ENCODE measurements around the gene COMMD7.
A peak's percentile ranks its signal among the peaks of the same experiment; 100 is the strongest.
"Not testable (repeated sequence)": the region's sequence is repeated elsewhere in the genome, so short reads cannot be mapped to it uniquely, and the experiment has no call there.

COMMD7 gene

DNA sequence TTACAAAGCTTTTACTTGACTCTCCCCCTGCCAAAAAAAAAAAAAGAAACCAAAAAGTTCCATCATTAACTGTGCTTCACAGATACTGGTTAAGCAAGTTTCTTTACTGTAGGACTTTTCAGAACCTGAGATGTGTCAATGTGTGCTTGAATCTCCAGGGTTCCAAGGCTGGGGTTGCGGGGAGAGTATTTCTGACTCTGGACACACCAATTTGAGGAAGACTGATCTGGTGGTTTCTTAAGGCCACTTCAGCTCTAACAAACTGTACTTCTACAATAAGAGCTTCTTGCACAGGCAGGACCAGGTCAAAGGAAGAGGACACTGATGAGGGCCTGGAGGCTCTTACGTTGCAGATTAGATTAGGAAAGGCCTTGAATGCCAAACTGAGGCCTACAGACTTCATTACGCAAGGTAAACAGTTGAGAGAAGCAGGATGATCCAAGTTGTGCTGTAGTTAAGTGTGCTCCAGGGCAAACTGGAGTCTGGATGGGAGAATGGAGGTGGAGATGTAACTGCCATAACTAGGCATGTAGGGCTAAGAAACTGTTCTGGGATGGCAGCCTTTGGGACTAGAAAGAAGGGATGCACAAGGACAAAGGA, 24.4 kb downstream of the COMMD7 start:
- no peak overlapping the region for H3K4me3 Mint-ChIP-seq

GRCh38 chr20:32711346-32711745, 31.9 kb downstream of the COMMD7 start:
- Mint-ChIP-seq H3K9me3 (no peaks in the 10 kb centered on the region), H3K4me1 (peaks cover 31% of the 10 kb centered on the region), H3K27ac (no peak overlapping the region), H3K36me3 (ENCODE audit: low read depth) (peaks cover 19% of the 10 kb centered on the region), H3K27me3 (ENCODE audit: low read depth, poor library complexity) (peaks cover 6% of the 10 kb centered on the region), H3K4me3 (no peak overlapping the region)
- DNase-seq: no peak
- no peak for TF ChIP-seq CTCF (IDR thresholded peaks at IDR 0.05)

More for the DNA sequence above, 24.4 kb downstream of the COMMD7 start:
- TF ChIP-seq CTCF (IDR thresholded peaks at IDR 0.05): no peak
- Mint-ChIP-seq H3K9me3 (peaks cover 5% of the 10 kb centered on the region), H3K4me1 (no peaks in the 10 kb centered on the region), H3K27ac (peak overlapping the region; percentile 83), H3K27me3 (ENCODE audit: low read depth, poor library complexity) (peaks cover 3% of the 10 kb centered on the region), H3K36me3 (ENCODE audit: low read depth) (peaks cover 32% of the 10 kb centered on the region)
- no peak for DNase-seq

DNA sequence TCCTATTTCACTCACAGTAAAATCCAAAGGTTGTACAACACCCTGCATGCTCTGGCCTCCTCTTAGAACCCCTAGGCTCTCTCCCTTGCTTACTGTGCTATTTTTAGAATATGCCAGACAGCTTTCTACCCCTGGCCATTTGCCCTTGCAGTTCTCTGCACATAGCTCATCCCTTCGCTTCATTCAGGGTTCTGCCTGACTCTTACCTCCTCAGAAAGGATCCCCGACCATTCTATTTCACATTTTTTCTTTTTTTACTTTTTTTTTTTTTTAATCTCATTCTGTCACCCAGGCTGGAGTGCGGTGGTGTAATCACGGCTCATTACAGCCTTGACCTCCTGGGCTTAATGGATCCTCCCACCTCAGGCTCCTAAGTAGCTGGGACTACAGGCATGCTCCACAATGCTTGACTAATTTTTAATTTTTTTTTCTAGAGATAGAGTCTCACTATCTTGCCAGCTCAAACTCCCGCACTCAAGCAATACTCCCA, 33.6 kb downstream of the COMMD7 start:
- peak; percentile 3 for DNase-seq
- H3K27ac Mint-ChIP-seq: peak overlapping the region; percentile 98
- H3K4me3 Mint-ChIP-seq: peak overlapping the region; percentile 47

GRCh38 chr20:32709029-32709631, 34.1 kb downstream of the COMMD7 start:
- Mint-ChIP-seq H3K4me1 (peaks cover 40% of the 10 kb centered on the region), H3K4me3 (peak overlapping the region; percentile 47)

More for the DNA sequence above, 33.6 kb downstream of the COMMD7 start:
- TF ChIP-seq CTCF (IDR thresholded peaks at IDR 0.05): no peak
- Mint-ChIP-seq H3K4me1 (peaks cover 35% of the 10 kb centered on the region), H3K9me3 (no peaks in the 10 kb centered on the region), H3K36me3 (ENCODE audit: low read depth) (peaks cover 18% of the 10 kb centered on the region), H3K27me3 (ENCODE audit: low read depth, poor library complexity) (peaks cover 4% of the 10 kb centered on the region)

GRCh38 chr20:32707691-32708581, 35.3 kb downstream of the COMMD7 start:
- no peaks in the 10 kb centered on the region for H3K9me3 Mint-ChIP-seq
- peak overlapping the region; percentile 32 for H3K27ac Mint-ChIP-seq
- no peak for DNase-seq
- H3K27me3 Mint-ChIP-seq (ENCODE audit: low read depth, poor library complexity): peaks cover 3% of the 10 kb centered on the region
- H3K4me1 Mint-ChIP-seq: peaks cover 52% of the 10 kb centered on the region
- no peak for TF ChIP-seq CTCF (IDR thresholded peaks at IDR 0.05)
- H3K36me3 Mint-ChIP-seq (ENCODE audit: low read depth): peaks cover 24% of the 10 kb centered on the region
- H3K4me3 Mint-ChIP-seq: no peak overlapping the region

More at GRCh38 chr20:32709029-32709631, 34.1 kb downstream of the COMMD7 start:
- not testable (repeated sequence) for H3K9me3 Mint-ChIP-seq; DNase-seq; H3K27me3 Mint-ChIP-seq (ENCODE audit: low read depth, poor library complexity)
- peaks cover 22% of the 10 kb centered on the region for H3K36me3 Mint-ChIP-seq (ENCODE audit: low read depth)
- H3K27ac Mint-ChIP-seq: peak overlapping the region; percentile 98

DNA sequence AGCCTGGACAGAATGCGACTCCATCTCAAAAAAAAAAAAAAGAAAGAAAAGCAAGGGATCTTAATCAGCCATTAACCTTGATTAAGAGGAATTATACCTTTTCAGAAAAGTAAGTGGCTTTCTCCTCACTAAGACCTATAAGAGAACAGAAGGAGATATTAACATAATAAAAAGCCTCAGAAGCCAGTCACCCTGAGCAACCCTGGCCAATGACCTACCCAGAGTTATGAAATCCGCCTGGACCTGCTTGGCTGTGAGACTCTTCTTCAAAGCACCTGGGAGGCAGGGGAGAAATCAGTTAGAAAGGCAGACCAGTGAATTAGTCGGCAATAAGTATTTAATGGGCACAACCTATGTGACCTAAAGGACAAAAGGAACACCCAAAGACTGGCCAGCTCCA, 36.8 kb downstream of the COMMD7 start:
- no peak overlapping the region for H3K4me3 Mint-ChIP-seq
- peak overlapping the region; percentile 93 for H3K27ac Mint-ChIP-seq
- H3K27me3 Mint-ChIP-seq (ENCODE audit: low read depth, poor library complexity): peaks cover 3% of the 10 kb centered on the region
- TF ChIP-seq CTCF (IDR thresholded peaks at IDR 0.05): no peak
- H3K9me3 Mint-ChIP-seq: no peaks in the 10 kb centered on the region
- H3K36me3 Mint-ChIP-seq (ENCODE audit: low read depth): peaks cover 32% of the 10 kb centered on the region
- DNase-seq: no peak
- H3K4me1 Mint-ChIP-seq: peaks cover 59% of the 10 kb centered on the region
